Thyroid gland (tissue), 4 donors: Measurements from ENCODE around the gene TRRAP. TPM values are rescaled to one million over a fixed set of nuclear protein-coding genes. Genes with fewer than 3 reads are reported as not detected.

ENCODE experiments used
- DNase-seq, 2 donors: peaks; one replicate each; pipeline ENCODE4 v3.0.0-alpha.2; 2019
- H3K27ac ChIP-seq, 3 donors: fragments of 200-600 bp; sonication (generic); 1 replicate in 2 of 3; 2 replicates in 1 of 3; pipeline ENCODE4 v1.5.1; 2016 to 2019; ENCODE audit warnings: mild to moderate bottlenecking in 1 of 3, moderate library complexity in 1 of 3
- H3K27me3 ChIP-seq: fragments of 200-600 bp; sonication (generic); one replicate; pipeline ENCODE4 v1.5.1; 2019
- H3K36me3 ChIP-seq, 2 donors: fragments of 200-600 bp; sonication (generic); one replicate each; pipeline ENCODE4 v1.5.1; 2016 to 2019
- H3K4me1 ChIP-seq, 2 donors: fragments of 200-600 bp; sonication (generic); one replicate each; pipeline ENCODE4 v1.5.1; 2017 to 2019
- H3K4me3 ChIP-seq, 3 donors: fragments of 200-600 bp; sonication (generic); replicated peaks in 1 of 3; 1 replicate in 2 of 3; 2 replicates in 1 of 3; pipeline ENCODE4 v1.5.1; 2016; ENCODE audit warnings: mild to moderate bottlenecking in 1 of 3
- H3K9me3 ChIP-seq: fragments of 200-600 bp; sonication (generic); one replicate; pipeline ENCODE4 v1.5.1; 2017
- CTCF ChIP-seq, 6 experiments: fragments of 200-600 bp in 3 of 6; fragments of 450-650 bp in 3 of 6; sonication (generic) in 3 of 6; IDR thresholded peaks; one replicate each; pipeline ENCODE4 v1.5.1; 2016 to 2019; ENCODE audit warnings: antibody characterized with exemption in 6 of 6, mild to moderate bottlenecking in 2 of 6, inconsistent platforms in 1 of 6, moderate library complexity in 1 of 6
- POLR2A ChIP-seq, 2 donors: fragments of 450-650 bp; IDR thresholded peaks; one replicate each; pipeline ENCODE4 v1.6.1; 2017; ENCODE audit warnings: antibody characterized with exemption in 2 of 2, mild to moderate bottlenecking in 2 of 2, moderate library complexity in 1 of 2
- WGBS, 2 donors: methylation state at CpG; one replicate each; pipeline ENCODE4 v1.1.5; 2017; 5-methylcytosine and 5-hydroxymethylcytosine counted together
- intact Hi-C: fragments of 100-400 bp; cut with DNase I; formaldehyde crosslinking; loops from one replicate; pipeline ENCODE4 v1.15.1; 2023
- total RNA-seq, 4 donors: library from RNA; depleted of rRNA; stranded (reverse); fragments of >200 nt; gene quantifications; one replicate each; pipeline ENCODE4 v1.2.3, GENCODE V29; 2016

Gene TRRAP
- total RNA-seq, 4 donors from 2014 or later, result 43.5 to 72.6 (median 52.2) TPM

- Histone ChIP-seq H3K27me3 (no peaks in the 10 kb centered on the region), H3K36me3 (peaks cover 36 to 58% of the 10 kb centered on the region in 2 donors), H3K27ac (peak overlapping the region in 2 of 3 donors; percentile 57 to 62), H3K4me1 (peaks cover 3% of the 10 kb centered on the region in 2 donors), H3K9me3 (no peaks in the 10 kb centered on the region), H3K4me3 (no peak overlapping the region)
- 90 to 99% methylated on average over 12 of the region's 15 CpGs for WGBS, 2 donors
- no peak for DNase-seq
- intact Hi-C loops, result no loop called here
- TF ChIP-seq POLR2A (IDR thresholded peaks at IDR 0.05), result no peak
- TF ChIP-seq CTCF (IDR thresholded peaks at IDR 0.05), result no peak
These were observed 125.1 kb downstream of the TRRAP start for GRCh38 chr7:99003419-99003818.

- TF ChIP-seq POLR2A (IDR thresholded peaks at IDR 0.05) (no peak), CTCF (IDR thresholded peaks at IDR 0.05) (no peak)
- Histone ChIP-seq H3K4me1 (peaks cover 3% of the 10 kb centered on the region in 2 donors), H3K36me3 (peaks cover 43 to 58% of the 10 kb centered on the region in 2 donors), H3K27ac (peak overlapping the region in 1 of 3 donors; percentile 62), H3K9me3 (no peaks in the 10 kb centered on the region), H3K27me3 (no peaks in the 10 kb centered on the region), H3K4me3 (no peak overlapping the region)
- WGBS, 2 donors, result 56 to 79% methylated on average over 8 of the region's 8 CpGs
- peak; percentile 60 to 67 for DNase-seq
- intact Hi-C loops, result no loop called here
These were observed 125.9 kb downstream of the TRRAP start for GRCh38 chr7:99004216-99004615.

GRCh38 chr7:99004781-99005500 lies 126.6 kb downstream of the TRRAP start:
- 95 to 96% methylated on average over 26 of the region's 26 CpGs for WGBS, 2 donors
- Histone ChIP-seq H3K27ac (peak overlapping the region in 1 of 3 donors; percentile 62), H3K4me1 (peaks cover 3% of the 10 kb centered on the region in 2 donors), H3K9me3 (no peaks in the 10 kb centered on the region), H3K27me3 (no peaks in the 10 kb centered on the region), H3K4me3 (no peak overlapping the region), H3K36me3 (peaks cover 50 to 58% of the 10 kb centered on the region in 2 donors)
- no peak for DNase-seq
- TF ChIP-seq CTCF (IDR thresholded peaks at IDR 0.05), result no peak
- no peak for TF ChIP-seq POLR2A (IDR thresholded peaks at IDR 0.05)
- intact Hi-C loops, result no loop called here

GRCh38 chr7:99005776-99006175 lies 127.4 kb downstream of the TRRAP start:
- no peak overlapping the region for H3K27ac ChIP-seq
- peaks cover 3% of the 10 kb centered on the region in 2 donors for H3K4me1 ChIP-seq
- H3K36me3 ChIP-seq, result peaks cover 51 to 59% of the 10 kb centered on the region in 2 donors
- TF ChIP-seq CTCF (IDR thresholded peaks at IDR 0.05) (no peak), POLR2A (IDR thresholded peaks at IDR 0.05) (no peak)
- intact Hi-C loops, result no loop called here
- H3K27me3 ChIP-seq, result no peaks in the 10 kb centered on the region
- H3K9me3 ChIP-seq, result no peaks in the 10 kb centered on the region
- no peak for DNase-seq
- 88 to 91% methylated on average over 13 to 14 of the region's 15 CpGs for WGBS, 2 donors
- no peak overlapping the region for H3K4me3 ChIP-seq

- Histone ChIP-seq H3K36me3 (peaks cover 57 to 67% of the 10 kb centered on the region in 2 donors), H3K4me1 (peaks cover 3% of the 10 kb centered on the region in 2 donors), H3K4me3 (no peak overlapping the region), H3K9me3 (no peaks in the 10 kb centered on the region), H3K27me3 (no peaks in the 10 kb centered on the region), H3K27ac (no peak overlapping the region)
- WGBS, 2 donors, result 93% methylated on average over 11 of the region's 11 CpGs
- TF ChIP-seq CTCF (IDR thresholded peaks at IDR 0.05) (no peak), POLR2A (IDR thresholded peaks at IDR 0.05) (no peak)
- intact Hi-C loops, result no loop called here
- no peak for DNase-seq
These were observed 128.6 kb downstream of the TRRAP start for GRCh38 chr7:99006739-99007424.
